MM.1S (cell line): ENCODE results near the gene DALRD3.

Source experiments
- DNase-seq: peaks from one replicate; pipeline ENCODE4 v3.0.0-alpha.2; 2015
- H2AFZ ChIP-seq: fragments of 300-600 bp; sonication (generic); 2 replicates; pipeline ENCODE4 v1.6.0; 2016; ENCODE audit warnings: antibody characterized with exemption, low read length
- H3F3A ChIP-seq: fragments of 300-600 bp; sonication (generic); 2 replicates; pipeline ENCODE4 v1.6.1; 2016; ENCODE audit warnings: mild to moderate bottlenecking, antibody characterized with exemption, low read length, moderate library complexity, mixed read lengths; ENCODE audit not compliant: insufficient read depth
- H3K27ac ChIP-seq: fragments of 300-600 bp; sonication (generic); 2 replicates; pipeline ENCODE4 v1.5.1; 2016; ENCODE audit warnings: mild to moderate bottlenecking, low read length
- H3K27me3 ChIP-seq: fragments of 300-600 bp; sonication (generic); replicated peaks from 2 replicates; pipeline ENCODE4 v1.6.0; 2016; ENCODE audit warnings: low read length; ENCODE audit not compliant: insufficient read depth
- H3K36me3 ChIP-seq: fragments of 300-600 bp; sonication (generic); replicated peaks from 2 replicates; pipeline ENCODE4 v1.6.1; 2016; ENCODE audit warnings: mild to moderate bottlenecking, low read length, mixed read lengths; ENCODE audit not compliant: insufficient read depth
- H3K4me1 ChIP-seq: fragments of 300-600 bp; sonication (generic); 2 replicates; pipeline ENCODE4 v1.6.1; 2016; ENCODE audit warnings: low read length, mixed read lengths
- H3K4me2 ChIP-seq: fragments of 300-600 bp; sonication (generic); 2 replicates; pipeline ENCODE4 v1.6.0; 2016; ENCODE audit warnings: low read depth, low read length
- H3K4me3 ChIP-seq: fragments of 300-600 bp; sonication (generic); 2 replicates; pipeline ENCODE4 v1.5.1; 2016; ENCODE audit warnings: low read length, mixed read lengths
- H3K79me2 ChIP-seq: fragments of 300-600 bp; sonication (generic); 2 replicates; pipeline ENCODE4 v1.6.1; 2016; ENCODE audit warnings: mixed run types, low read length, mixed read lengths
- H3K9ac ChIP-seq: fragments of 300-600 bp; sonication (generic); 2 replicates; pipeline ENCODE4 v1.6.1; 2016; ENCODE audit warnings: low read length, mixed read lengths
- H3K9me2 ChIP-seq: fragments of 300-600 bp; sonication (generic); replicated peaks from 2 replicates; pipeline ENCODE4 v1.6.1; 2016; ENCODE audit warnings: mild to moderate bottlenecking, low read length, mixed read lengths; ENCODE audit not compliant: insufficient read depth
- H3K9me3 ChIP-seq: fragments of 300-600 bp; sonication (generic); replicated peaks from 2 replicates; pipeline ENCODE4 v1.6.1; 2016; ENCODE audit warnings: mild to moderate bottlenecking, low read length, mixed read lengths; ENCODE audit not compliant: insufficient read depth
- H4K20me1 ChIP-seq: fragments of 300-600 bp; sonication (generic); 2 replicates; pipeline ENCODE4 v1.6.1; 2016; ENCODE audit warnings: mild to moderate bottlenecking, low read length, moderate library complexity, mixed read lengths; ENCODE audit not compliant: insufficient read depth
- EZH2 ChIP-seq: fragments of 300-600 bp; sonication (generic); optimal IDR thresholded peaks from 2 replicates; pipeline ENCODE3; 2017; ENCODE audit warnings: low read depth, mild to moderate bottlenecking, antibody characterized with exemption, low read length, mixed read lengths
- EZH2phosphoT487 ChIP-seq: fragments of 300-600 bp; sonication (generic); IDR thresholded peaks from 2 replicates; pipeline ENCODE4 v1.6.1; 2018; ENCODE audit warnings: antibody characterized with exemption, low read length
- TF ChIP-seq, protein P1 (sequence below): fragments of 300-600 bp; sonication (generic); IDR thresholded peaks from 2 replicates; pipeline ENCODE4 v1.5.1; 2016; ENCODE audit warnings: antibody characterized with exemption, low read length, mixed read lengths

Gene DALRD3

DNA sequence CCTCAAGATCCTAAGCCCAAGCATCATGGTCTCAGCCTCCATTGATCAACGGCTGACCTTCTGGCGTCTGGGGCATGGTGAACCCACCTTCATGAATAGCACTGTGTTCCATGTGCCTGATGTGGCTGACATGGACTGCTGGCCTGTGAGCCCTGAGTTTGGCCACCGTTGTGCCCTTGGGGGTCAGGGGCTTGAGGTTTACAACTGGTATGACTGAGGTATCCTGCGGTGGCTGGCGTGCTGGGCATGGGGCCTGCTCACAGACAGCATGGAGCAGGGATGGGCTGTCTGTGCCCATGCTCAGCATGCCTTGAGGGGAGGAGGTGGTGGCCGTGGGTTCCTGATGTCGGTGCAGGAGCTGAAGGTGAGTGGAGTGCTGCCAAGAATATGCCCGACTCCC lies 3.3 kb downstream of the DALRD3 start:
- Histone ChIP-seq H3K79me2 (peaks cover 54% of the 10 kb centered on the region), H3K9me2 (no peaks in the 10 kb centered on the region), H3K4me2 (no peak overlapping the region), H3K36me3 (peaks cover 7% of the 10 kb centered on the region; the same call in 1 of the 2 replicates), H3K4me3 (no peak overlapping the region), H3F3A (peaks cover 36% of the 10 kb centered on the region; the same call in 1 of the 2 replicates), H4K20me1 (0 out of 2 replicates have a peak, but pooled peaks cover 2% of the 10 kb centered on the region), H3K27me3 (no peaks in the 10 kb centered on the region), H3K9ac (no peak overlapping the region), H3K9me3 (no peaks in the 10 kb centered on the region), H3K4me1 (peaks cover 15% of the 10 kb centered on the region), H2AFZ (no peak overlapping the region), H3K27ac (no peak overlapping the region)
- no peak for DNase-seq
- TF ChIP-seq, protein P1, sequence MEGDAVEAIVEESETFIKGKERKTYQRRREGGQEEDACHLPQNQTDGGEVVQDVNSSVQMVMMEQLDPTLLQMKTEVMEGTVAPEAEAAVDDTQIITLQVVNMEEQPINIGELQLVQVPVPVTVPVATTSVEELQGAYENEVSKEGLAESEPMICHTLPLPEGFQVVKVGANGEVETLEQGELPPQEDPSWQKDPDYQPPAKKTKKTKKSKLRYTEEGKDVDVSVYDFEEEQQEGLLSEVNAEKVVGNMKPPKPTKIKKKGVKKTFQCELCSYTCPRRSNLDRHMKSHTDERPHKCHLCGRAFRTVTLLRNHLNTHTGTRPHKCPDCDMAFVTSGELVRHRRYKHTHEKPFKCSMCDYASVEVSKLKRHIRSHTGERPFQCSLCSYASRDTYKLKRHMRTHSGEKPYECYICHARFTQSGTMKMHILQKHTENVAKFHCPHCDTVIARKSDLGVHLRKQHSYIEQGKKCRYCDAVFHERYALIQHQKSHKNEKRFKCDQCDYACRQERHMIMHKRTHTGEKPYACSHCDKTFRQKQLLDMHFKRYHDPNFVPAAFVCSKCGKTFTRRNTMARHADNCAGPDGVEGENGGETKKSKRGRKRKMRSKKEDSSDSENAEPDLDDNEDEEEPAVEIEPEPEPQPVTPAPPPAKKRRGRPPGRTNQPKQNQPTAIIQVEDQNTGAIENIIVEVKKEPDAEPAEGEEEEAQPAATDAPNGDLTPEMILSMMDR, result no peak
- no peak for TF ChIP-seq EZH2
- no peak for TF ChIP-seq EZH2phosphoT487

DNA sequence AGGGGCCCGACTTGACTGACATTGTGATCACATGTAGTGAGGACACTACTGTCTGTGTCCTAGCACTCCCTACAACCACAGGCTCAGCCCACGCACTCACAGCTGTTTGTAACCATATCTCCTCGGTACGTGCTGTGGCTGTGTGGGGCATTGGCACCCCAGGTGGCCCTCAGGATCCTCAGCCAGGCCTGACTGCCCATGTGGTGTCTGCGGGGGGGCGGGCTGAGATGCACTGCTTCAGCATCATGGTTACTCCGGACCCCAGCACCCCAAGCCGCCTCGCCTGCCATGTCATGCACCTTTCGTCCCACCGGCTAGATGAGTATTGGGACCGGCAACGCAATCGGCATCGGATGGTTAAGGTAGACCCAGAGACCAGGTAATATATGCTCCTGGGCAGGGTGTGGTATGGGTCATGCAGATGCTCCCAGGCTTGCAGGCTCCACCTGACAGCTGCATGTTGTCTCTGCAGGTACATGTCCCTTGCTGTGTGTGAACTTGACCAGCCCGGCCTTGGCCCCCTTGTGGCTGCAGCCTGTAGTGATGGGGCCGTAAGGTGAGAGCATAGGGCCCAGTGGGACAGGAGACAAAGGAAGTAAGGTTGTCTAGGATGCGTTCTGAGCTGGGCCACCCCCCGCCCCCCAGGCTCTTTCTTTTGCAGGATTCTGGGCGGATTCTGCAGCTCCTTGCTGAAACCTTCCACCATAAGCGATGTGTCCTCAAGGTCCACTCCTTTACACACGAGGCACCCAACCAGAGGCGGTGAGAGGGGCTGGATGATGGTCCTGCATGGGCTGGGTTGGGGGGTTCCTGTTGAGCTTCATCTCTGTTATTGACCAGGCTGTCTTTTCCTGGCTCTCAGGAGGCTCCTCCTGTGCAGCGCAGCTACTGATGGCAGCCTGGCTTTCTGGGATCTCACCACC lies 4.4 kb downstream of the DALRD3 start:
- no peak for TF ChIP-seq EZH2phosphoT487
- TF ChIP-seq, protein P1, result peak; percentile 69
- TF ChIP-seq EZH2, result no peak
- no peak overlapping the region for H3K4me3 ChIP-seq
- no peak overlapping the region for H3K9ac ChIP-seq
- H3K27me3 ChIP-seq, result no peaks in the 10 kb centered on the region
- no peak overlapping the region for H2AFZ ChIP-seq
- H3K4me2 ChIP-seq, result no peak overlapping the region
- peaks cover 27% of the 10 kb centered on the region for H3F3A ChIP-seq
- no peaks in the 10 kb centered on the region for H3K9me2 ChIP-seq
- H3K79me2 ChIP-seq, result peaks cover 59% of the 10 kb centered on the region
- peak; percentile 66 for DNase-seq
- 0 out of 2 replicates have a peak, but pooled peaks cover 2% of the 10 kb centered on the region for H4K20me1 ChIP-seq
- peaks cover 7% of the 10 kb centered on the region; the same call in 1 of the 2 replicates for H3K36me3 ChIP-seq
- no peaks in the 10 kb centered on the region for H3K9me3 ChIP-seq
- no peak overlapping the region for H3K27ac ChIP-seq
- peaks cover 9% of the 10 kb centered on the region; the same call in 1 of the 2 replicates for H3K4me1 ChIP-seq

DNA sequence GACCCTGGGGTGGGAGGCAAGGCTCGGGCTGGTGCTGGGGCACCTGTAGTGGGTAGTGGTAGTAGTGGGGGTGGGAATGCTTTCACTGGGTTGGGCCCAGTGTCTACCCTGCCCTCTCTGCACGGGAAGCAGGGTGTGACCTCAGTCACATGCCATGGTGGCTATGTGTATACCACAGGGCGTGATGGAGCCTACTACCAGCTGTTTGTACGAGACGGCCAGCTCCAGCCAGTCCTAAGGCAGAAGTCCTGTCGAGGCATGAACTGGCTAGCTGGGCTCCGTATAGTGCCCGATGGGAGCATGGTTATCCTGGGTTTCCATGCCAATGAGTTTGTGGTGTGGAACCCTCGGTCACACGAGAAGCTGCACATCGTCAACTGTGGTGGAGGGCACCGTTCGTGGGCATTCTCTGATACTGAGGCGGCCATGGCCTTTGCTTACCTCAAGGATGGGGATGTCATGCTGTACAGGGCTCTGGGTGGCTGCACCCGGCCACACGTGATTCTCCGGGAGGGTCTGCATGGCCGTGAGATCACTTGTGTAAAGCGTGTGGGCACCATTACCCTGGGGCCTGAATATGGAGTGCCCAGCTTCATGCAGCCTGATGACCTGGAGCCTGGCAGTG lies 5.2 kb downstream of the DALRD3 start:
- peaks cover 66% of the 10 kb centered on the region for H3K79me2 ChIP-seq
- no peak overlapping the region for H3K4me2 ChIP-seq
- H3F3A ChIP-seq, result peaks cover 24% of the 10 kb centered on the region
- H2AFZ ChIP-seq, result no peak overlapping the region
- no peaks in the 10 kb centered on the region for H3K9me2 ChIP-seq
- TF ChIP-seq, protein P1, result no peak
- TF ChIP-seq EZH2phosphoT487, result no peak
- TF ChIP-seq EZH2, result no peak
- DNase-seq, result no peak
- peaks cover 9% of the 10 kb centered on the region; the same call in 1 of the 2 replicates for H3K4me1 ChIP-seq
- no peak overlapping the region for H3K9ac ChIP-seq
- H3K9me3 ChIP-seq, result no peaks in the 10 kb centered on the region
- 0 out of 2 replicates have a peak, but pooled peaks cover 2% of the 10 kb centered on the region for H4K20me1 ChIP-seq
- no peaks in the 10 kb centered on the region for H3K27me3 ChIP-seq
- peaks cover 7% of the 10 kb centered on the region; the same call in 1 of the 2 replicates for H3K36me3 ChIP-seq
- H3K4me3 ChIP-seq, result no peak overlapping the region
- H3K27ac ChIP-seq, result no peak overlapping the region
